ACHN (cell line): ENCODE data around the gene ARPC1B.
"Not testable (repeated sequence)": the region's sequence is repeated elsewhere in the genome, so short reads cannot be mapped to it uniquely, and the experiment has no call there.

Source experiments
- DNase-seq: peaks from one replicate; pipeline ENCODE4 v3.0.0-alpha.2; 2015
- in situ Hi-C: cut with HindIII; loops from 2 replicates; pipeline ENCODE4 v1.10.0; 2017; ENCODE audit warnings: low sequenced_read_pairs, low pct_ligation_motif_present, low pct_unique_long_range_greater_than_20kb

ARPC1B gene

DNA sequence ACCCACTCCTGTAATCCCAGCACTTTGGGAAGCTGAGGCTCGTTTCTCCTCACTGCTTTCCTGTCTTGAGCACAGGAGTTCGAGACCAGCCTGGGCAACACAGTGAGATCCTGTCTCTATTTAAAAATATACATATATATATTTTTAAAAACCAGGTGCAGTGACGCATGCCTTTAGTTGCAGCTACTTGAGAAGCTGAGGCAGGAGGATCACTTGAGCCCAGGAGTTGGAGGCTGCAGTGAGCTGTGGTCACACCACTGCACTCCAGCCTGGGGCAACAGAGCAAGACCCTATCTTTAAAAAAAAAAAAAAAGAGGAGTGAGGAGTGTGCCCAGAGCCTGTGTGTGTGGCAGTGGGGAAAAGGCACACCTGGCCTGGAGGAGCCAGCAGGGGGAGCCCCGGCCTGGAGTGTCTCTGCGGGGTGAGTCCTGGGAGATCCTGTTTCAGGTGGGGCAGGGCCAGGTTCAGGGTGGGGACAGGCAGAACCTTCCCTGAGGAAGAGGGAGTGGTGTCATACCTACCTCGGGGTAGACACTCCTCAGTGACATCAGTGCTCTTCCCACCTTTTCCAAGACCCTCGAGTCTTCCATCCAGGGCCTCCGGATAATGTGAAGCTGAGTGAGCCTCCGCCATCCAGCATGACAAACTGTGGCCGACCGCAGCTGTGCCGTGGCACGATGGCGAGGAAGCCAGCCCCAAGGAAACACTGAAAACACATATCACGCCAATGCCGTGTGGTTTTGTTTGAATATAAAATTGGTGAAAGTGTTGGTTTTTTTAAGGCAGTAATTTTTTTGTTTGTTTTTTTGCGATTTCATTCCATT lies 9.0 kb upstream of the ARPC1B start:
- in situ Hi-C loops: no loop called here
- DNase-seq: peak; percentile 63

DNA sequence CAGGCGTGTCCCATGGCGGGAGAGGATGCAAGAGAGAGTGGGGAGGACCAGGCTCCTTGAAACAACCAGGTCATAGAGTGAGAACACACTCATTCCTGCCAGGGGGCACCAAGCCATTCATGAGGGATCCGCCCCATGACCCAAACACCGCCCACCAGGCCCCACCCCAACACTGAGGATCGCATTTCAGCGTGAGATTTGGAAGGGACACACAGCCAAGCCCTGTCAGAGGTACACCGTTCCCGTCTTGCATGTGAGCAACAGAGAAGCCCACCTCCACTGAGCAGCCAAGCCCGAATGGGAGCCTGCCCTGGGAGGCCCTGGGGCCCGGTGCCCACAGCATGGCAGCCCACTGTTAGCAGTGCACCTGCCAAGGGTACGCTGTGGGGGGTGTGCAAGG lies 7.9 kb upstream of the ARPC1B start:
- in situ Hi-C loops: no loop called here
- DNase-seq: no peak

DNA sequence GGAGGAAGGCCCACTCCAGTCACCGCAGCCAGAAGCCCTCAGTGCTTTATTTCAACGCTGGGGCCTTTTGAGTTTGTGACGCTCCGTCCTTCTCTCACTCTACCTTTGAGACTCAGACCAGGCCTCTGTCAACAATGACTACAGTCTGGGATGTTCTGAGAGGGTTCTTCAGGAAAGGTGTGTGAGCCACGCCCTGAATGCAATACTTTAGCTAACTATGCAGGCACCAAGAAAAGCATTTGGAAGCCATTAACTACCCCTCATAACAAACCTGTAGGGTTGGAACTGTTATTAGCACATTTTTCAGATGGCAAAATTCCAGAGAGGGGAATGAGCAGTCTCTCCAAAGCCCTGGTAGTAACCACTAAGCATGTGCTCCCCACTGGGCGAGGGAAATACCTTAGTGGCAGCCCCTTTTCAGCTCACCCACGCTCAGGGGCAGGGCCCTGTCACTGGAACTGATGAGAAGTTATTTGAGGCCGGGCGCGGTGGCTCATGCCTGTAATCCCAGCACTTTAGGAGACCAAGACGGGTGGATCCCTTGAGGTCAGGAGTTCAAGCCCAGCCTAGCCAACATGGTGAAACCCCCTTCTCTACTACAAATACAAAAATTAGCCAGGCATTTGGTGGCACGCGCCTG lies 5.7 kb upstream of the ARPC1B start:
- no peak for DNase-seq
- in situ Hi-C loops: no loop called here

- no peak for DNase-seq
- in situ Hi-C loops: no loop called here
Observed at GRCh38 chr7:99369767-99370391, 4.7 kb upstream of the ARPC1B start.

GRCh38 chr7:99371376-99371920 lies 3.1 kb upstream of the ARPC1B start:
- DNase-seq: peak; percentile 39
- in situ Hi-C loops: no loop called here

- in situ Hi-C loops: no loop called here
- peak; percentile 91 for DNase-seq
Observed at GRCh38 chr7:99372275-99373090, 2.0 kb upstream of the ARPC1B start.

DNA sequence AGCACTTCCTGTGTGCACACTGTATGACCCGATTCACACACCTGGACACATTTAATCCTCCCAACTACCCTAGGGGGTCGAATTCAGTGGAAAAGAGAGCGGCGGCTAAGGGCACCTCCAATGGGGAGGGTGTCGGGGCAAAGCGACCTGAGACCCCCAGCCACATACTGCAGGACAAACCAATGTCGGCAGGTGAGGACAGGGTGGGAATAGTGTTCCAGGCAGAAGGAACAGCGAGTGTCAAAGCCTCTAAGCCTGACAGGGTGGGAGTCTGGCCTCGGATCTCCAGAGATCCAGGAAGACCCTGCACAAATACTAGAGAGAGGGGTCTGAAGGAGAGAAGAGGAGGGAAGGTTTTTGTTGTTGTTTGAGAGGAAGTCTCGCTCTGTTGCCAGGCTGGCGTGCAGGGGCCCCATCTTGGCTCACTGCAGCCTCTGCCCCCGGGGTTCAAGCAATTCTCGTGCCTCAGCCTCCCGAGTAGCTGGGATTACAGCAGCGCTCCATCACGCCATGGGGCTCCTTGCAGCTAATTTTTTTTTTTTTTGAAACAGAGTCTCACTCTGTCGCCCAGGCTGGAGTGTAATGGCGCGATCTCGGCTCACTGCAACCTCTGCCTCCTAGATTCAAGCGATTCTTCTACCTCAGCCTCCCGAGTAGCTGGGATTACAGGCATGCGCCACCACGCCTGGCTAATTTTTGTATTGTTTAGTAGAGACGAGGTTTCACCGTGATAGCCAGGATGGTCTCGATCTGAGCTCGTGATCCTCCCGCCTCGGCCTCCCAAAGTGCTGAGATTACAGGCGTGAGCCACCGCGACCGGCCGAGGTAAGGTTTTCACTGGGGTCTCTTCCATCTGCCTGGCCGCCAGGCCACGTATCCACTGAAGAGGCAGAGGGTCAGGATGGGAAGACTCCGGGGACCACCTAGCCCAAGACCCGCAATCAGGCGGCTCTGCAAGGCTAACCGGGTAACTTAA lies 1.2 kb upstream of the ARPC1B start:
- in situ Hi-C loops: no loop called here
- no peak for DNase-seq

- peak; percentile 88 for DNase-seq
- in situ Hi-C loops: no loop called here
Observed at GRCh38 chr7:99375070-99375807, 709 bp downstream of the ARPC1B start.

- no peak for DNase-seq
- in situ Hi-C loops: no loop called here
Observed at GRCh38 chr7:99379043-99379577, 4.6 kb downstream of the ARPC1B start.

DNA sequence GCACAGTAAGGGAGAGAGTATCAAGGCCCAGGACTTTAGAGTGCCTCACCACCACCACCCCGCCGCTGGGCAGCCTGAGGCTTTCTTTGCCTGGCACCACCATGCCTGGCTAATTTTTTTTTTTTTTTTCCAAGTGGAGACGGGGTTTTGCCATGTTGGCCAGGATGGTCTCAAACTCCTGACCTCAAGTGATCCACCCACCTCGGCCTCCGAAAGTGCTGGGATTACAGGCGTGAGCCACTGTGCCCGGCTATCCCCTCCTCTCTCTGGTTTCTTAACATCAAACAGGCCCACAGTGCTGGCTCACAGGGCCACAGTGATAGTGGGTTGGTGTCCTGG lies 5.1 kb downstream of the ARPC1B start:
- in situ Hi-C loops, DNase-seq: not testable (repeated sequence)

GRCh38 chr7:99380032-99380822 lies 5.7 kb downstream of the ARPC1B start:
- DNase-seq: no peak
- in situ Hi-C loops: no loop called here

DNA sequence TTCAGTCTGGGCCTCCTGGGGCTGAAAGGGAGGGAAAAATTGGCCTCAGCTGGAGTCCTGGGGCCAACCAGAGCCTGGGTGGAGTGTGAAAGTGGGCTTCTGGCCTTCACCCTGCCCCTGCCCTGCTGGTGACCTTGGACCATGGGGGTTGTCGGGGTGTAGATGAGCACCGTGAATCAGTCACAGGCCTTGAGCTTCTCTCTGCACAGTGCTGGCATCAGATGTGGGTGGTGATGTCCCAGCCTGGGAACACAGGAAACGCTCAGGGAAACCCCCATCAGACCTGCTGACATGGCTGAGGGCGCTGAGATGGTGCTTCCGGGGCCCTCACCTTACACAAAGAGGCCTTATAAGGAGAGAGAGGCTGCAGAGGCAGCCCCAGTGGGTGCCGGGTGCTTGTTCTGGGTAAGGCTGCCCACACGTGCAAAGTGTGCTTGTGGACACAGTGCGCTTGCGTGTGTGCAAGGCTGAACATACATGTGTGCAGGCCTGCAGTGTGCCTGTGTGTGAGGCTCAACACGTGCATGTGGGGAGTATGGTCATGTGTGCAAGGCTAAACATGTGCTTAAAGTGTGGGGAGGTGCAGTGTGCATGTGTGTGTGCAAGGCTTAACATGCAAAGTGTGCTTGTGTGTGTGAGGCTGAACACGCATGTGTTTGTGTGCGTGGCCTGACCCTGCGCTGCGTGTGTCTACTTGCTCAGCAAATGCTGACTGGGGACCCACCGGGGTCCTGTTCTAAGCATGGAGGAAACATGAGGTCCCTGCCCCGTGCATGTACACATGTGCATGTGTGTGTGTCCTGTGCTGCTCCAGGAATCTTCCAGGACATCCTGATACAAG lies 6.5 kb downstream of the ARPC1B start:
- DNase-seq: no peak
- in situ Hi-C loops: no loop called here

- DNase-seq: no peak
- in situ Hi-C loops: no loop called here
Observed at GRCh38 chr7:99381664-99382075, 7.1 kb downstream of the ARPC1B start.

DNA sequence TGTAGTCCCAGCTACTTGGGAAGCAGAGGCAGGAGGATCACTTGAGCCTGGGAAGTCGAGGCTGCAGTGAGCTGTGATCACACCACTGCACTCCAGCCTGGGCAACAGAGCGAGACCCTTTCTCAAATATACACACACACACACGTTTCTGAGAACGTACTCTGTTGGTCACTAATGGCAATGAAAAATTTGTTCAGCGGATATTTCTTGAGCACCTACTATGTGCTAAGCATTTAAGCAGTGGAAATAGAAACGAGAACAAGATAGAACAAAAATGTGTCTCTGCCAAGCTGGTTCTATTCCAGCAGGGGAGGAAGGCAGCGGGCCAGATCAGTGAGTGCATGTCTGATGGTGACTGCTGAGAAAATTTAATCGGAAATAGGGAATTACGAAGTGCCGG lies 8.7 kb downstream of the ARPC1B start:
- no peak for DNase-seq
- in situ Hi-C loops: no loop called here

DNA sequence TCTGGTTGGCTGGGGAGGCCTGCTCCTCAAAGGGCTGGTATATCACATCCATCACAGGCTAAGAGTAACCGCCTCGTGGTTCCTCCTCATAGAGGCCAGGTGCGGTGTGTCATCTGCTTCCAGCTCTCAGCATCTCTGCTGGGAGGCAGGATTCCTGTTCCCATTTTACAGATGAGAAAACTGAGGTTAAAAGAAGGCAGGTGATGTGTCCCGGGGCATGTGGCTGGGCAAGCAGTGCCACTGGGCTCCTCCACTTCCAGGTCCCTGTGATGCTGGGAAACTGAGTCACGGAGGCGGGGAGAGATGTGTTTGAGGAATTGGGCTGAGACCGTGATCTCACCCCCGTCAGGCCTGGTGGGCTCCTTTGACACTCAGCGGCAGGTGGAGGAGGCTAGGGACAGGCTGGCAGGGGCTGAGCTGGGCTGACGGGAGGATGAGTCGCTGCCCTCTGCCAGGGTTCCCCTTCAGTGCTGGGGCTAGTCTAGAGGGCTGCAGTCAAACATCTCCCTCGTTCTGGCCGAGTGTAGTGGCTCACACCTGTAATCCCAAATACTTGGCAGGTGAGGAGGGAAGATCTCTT lies 9.4 kb downstream of the ARPC1B start:
- DNase-seq: no peak
- in situ Hi-C loops: no loop called here
